Measurements from ENCODE around the gene VCPKMT.

The VCPKMT gene

DNA sequence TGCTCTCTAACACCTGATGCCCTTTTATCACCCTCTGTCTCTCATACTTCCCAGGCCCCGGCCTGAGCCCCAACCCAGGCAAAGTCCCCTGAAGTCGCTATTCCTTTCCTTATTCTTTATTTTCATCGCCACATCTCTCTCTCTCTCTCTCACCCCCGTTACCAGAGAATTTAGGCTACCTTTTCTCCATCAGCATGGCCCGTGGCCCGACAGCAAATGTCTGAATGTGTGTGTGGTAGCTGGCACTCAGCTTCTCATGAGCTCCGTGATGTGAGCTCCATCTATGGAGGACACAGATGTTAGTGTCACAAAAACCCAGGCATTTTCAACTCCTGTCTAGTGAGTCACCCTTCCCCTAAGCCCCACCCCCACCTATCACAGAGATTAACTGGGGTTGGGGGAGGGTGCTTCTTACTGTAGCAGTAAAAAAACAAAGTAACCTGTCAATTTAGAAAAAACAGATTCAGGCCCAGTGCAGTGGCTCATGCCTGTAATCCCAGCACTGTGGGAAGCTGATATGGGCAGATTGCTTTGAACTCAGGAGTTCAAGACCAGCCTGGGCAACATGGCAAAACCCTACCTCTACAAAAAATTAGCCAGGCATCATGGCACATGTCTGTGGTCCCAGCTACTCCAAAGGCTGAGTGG is 53.8 kb downstream of the VCPKMT start:
- H3K36me3 ChIP-seq (replicated peaks; ENCODE audit: low read depth, low read length): no peaks in the 10 kb centered on the region
- H3K9me3 ChIP-seq (ENCODE audit: insufficient read depth, low read length): no peaks in the 10 kb centered on the region
- H4K20me1 ChIP-seq (ENCODE audit: insufficient read depth, low read length): no peaks in the 10 kb centered on the region
- peaks cover 6% of the 10 kb centered on the region; the same call in 1 of the 2 replicates for H3K79me2 ChIP-seq (ENCODE audit: low read length)
- TF ChIP-seq, protein P1, sequence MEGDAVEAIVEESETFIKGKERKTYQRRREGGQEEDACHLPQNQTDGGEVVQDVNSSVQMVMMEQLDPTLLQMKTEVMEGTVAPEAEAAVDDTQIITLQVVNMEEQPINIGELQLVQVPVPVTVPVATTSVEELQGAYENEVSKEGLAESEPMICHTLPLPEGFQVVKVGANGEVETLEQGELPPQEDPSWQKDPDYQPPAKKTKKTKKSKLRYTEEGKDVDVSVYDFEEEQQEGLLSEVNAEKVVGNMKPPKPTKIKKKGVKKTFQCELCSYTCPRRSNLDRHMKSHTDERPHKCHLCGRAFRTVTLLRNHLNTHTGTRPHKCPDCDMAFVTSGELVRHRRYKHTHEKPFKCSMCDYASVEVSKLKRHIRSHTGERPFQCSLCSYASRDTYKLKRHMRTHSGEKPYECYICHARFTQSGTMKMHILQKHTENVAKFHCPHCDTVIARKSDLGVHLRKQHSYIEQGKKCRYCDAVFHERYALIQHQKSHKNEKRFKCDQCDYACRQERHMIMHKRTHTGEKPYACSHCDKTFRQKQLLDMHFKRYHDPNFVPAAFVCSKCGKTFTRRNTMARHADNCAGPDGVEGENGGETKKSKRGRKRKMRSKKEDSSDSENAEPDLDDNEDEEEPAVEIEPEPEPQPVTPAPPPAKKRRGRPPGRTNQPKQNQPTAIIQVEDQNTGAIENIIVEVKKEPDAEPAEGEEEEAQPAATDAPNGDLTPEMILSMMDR (IDR thresholded peaks at IDR 0.05; ENCODE audit: low read depth, low read length): peak; percentile 54
- TF ChIP-seq EZH2phosphoT487 (IDR thresholded peaks at IDR 0.05; ENCODE audit: low read depth): no peak
- H3K27me3 ChIP-seq (ENCODE audit: low read depth, low read length): no peaks in the 10 kb centered on the region
- peak overlapping the region; percentile 74 for H3K4me3 ChIP-seq (ENCODE audit: low read length)
- peaks cover 79% of the 10 kb centered on the region for H3K4me1 ChIP-seq (ENCODE audit: low read length)
- H2AFZ ChIP-seq (ENCODE audit: low read depth, low read length): no peak overlapping the region
- peak overlapping the region; percentile 90 for H3K4me2 ChIP-seq (ENCODE audit: low read length)
- H3K9ac ChIP-seq (ENCODE audit: low read length): peak overlapping the region; percentile 96
- H3K27ac ChIP-seq (ENCODE audit: low read length): peak overlapping the region; percentile 94

DNA sequence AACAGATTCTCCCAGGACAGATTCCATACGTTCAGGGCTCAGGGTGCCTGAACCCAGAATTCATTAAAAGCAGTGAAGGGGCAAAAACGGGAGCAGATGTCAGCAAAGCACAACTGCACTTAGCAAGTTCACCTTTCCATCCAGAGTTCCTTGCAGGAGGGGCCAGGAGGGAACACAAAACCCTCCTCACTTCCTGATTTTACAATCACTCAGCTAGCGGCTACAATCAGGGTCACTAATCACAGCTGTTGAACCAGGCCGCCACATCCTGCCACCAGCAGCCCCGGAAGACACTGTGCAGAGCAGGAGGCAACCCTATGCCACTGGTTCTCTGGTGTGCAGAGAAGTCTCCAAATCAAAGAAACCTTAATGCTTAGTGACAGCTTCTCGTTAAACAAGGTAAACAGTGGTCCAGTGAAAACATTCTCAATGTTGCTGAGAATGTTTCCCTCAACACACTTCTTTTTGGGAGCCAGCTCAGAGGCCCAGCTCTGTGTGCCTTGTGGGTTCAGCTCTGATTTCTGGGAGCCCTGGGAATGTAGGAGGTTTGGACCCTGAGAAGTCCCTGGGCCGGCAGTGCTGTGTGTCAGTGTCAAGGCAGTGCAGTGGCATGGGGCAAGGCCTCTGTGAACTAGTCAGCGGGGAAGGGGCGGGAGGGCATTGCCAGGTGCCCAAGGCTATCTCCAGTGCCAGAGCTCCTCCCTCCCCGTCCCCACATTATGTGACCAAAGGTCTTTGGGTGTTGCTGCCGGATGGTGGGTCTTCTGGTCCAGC is 54.5 kb downstream of the VCPKMT start:
- H3K79me2 ChIP-seq (ENCODE audit: low read length): peaks cover 6% of the 10 kb centered on the region; the same call in 1 of the 2 replicates
- peak overlapping the region; percentile 74 for H3K4me3 ChIP-seq (ENCODE audit: low read length)
- H3K4me2 ChIP-seq (ENCODE audit: low read length): peak overlapping the region; percentile 90
- no peaks in the 10 kb centered on the region for H4K20me1 ChIP-seq (ENCODE audit: insufficient read depth, low read length)
- H2AFZ ChIP-seq (ENCODE audit: low read depth, low read length): no peak overlapping the region
- H3K9me3 ChIP-seq (ENCODE audit: insufficient read depth, low read length): no peaks in the 10 kb centered on the region
- no peaks in the 10 kb centered on the region for H3K27me3 ChIP-seq (ENCODE audit: low read depth, low read length)
- H3K9ac ChIP-seq (ENCODE audit: low read length): peak overlapping the region; percentile 96
- peak overlapping the region; percentile 94 for H3K27ac ChIP-seq (ENCODE audit: low read length)
- no peak for TF ChIP-seq EZH2phosphoT487 (IDR thresholded peaks at IDR 0.05; ENCODE audit: low read depth)
- TF ChIP-seq, protein P1 (IDR thresholded peaks at IDR 0.05; ENCODE audit: low read depth, low read length): no peak
- H3K4me1 ChIP-seq (ENCODE audit: low read length): peaks cover 79% of the 10 kb centered on the region
- H3K36me3 ChIP-seq (replicated peaks; ENCODE audit: low read depth, low read length): no peaks in the 10 kb centered on the region

DNA sequence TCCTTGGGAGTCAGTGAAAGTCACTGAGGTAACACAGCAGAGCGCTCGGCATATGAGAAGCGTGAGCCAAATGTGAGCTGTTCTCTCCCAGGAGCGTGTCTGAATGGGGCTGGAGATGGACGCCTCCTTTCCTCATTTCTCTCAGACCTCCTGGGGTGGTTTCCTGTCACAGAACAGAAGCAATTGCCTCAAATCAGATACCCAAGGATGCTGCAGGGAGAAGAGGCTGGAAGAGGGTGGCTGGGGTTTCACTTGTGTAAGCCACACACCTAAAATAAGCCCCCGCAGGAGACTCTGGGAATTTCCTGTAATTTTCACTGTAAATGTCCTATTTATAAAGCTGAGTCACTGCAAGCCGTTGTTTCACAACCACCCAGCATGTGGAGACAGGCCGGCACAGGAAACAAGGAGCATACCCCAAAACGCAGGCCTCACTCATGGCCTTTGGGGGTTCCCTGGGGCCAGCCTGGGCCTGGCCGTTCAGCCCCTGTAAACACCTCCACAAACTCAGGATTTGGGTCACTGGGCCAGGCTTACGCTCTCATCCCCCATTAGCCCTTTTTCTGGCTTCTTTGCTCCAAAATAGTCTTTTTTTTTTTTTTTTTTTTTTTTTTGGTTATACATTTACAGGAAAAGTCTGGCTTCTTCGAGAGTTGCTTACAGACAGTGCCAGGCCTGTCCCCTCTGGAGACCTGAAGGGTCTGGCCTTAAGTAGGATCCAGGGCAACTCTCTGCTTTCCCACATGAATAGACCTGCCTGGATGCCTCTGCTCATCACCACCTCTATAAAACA is 55.3 kb downstream of the VCPKMT start:
- H3K27ac ChIP-seq (ENCODE audit: low read length): peak overlapping the region; percentile 94
- no peak overlapping the region for H2AFZ ChIP-seq (ENCODE audit: low read depth, low read length)
- H3K4me1 ChIP-seq (ENCODE audit: low read length): peaks cover 77% of the 10 kb centered on the region

More for the DNA sequence above, 55.3 kb downstream of the VCPKMT start:
- no peaks in the 10 kb centered on the region for H3K9me3 ChIP-seq (ENCODE audit: insufficient read depth, low read length)
- peaks cover 6% of the 10 kb centered on the region; the same call in 1 of the 2 replicates for H3K79me2 ChIP-seq (ENCODE audit: low read length)
- TF ChIP-seq, protein P1 (IDR thresholded peaks at IDR 0.05; ENCODE audit: low read depth, low read length): no peak
- TF ChIP-seq EZH2phosphoT487 (IDR thresholded peaks at IDR 0.05; ENCODE audit: low read depth): no peak
- H3K27me3 ChIP-seq (ENCODE audit: low read depth, low read length): no peaks in the 10 kb centered on the region
- no peaks in the 10 kb centered on the region for H3K36me3 ChIP-seq (replicated peaks; ENCODE audit: low read depth, low read length)
- H3K9ac ChIP-seq (ENCODE audit: low read length): peak overlapping the region; percentile 96
- H4K20me1 ChIP-seq (ENCODE audit: insufficient read depth, low read length): no peaks in the 10 kb centered on the region
- peak overlapping the region; percentile 74 for H3K4me3 ChIP-seq (ENCODE audit: low read length)
- peak overlapping the region; percentile 90 for H3K4me2 ChIP-seq (ENCODE audit: low read length)

Data from OCI-LY3 (cell line).